ENCODE data around the gene SLC5A3. TPM values are rescaled to one million over a fixed set of nuclear protein-coding genes. Genes with fewer than 3 reads are reported as not detected.
A peak's percentile ranks its signal among the peaks of the same experiment; 100 is the strongest.

Gene SLC5A3
- total and polyA plus RNA-seq, 2 experiments from 2014 or later, result 6.2 to 32.7 TPM

GRCh38 chr21:34112316-34113033 lies 39.1 kb downstream of the SLC5A3 start (continued):
- TF ChIP-seq REST (IDR thresholded peaks at IDR 0.05; ENCODE audit: unreplicated experiment) (no peak), ZNF114 (CRISPR knock-in tag; IDR thresholded peaks at IDR 0.05) (no peak), ETS1 (IDR thresholded peaks at IDR 0.05) (no peak)

GRCh38 chr21:34113842-34114241 lies 40.5 kb downstream of the SLC5A3 start:
- no peaks in the 10 kb centered on the region; the same call in 1 of the 2 replicates for H3K9me2 ChIP-seq (ENCODE audit: insufficient read depth)
- peaks cover 92% of the 10 kb centered on the region for H3K79me2 ChIP-seq (replicated peaks; ENCODE audit: insufficient read depth)

More at GRCh38 chr21:34113842-34114241, 40.5 kb downstream of the SLC5A3 start:
- peak; percentile 72 for ATAC-seq
- no peaks in the 10 kb centered on the region for H3F3A ChIP-seq (replicated peaks; ENCODE audit: low read depth)
- peaks cover 50% of the 10 kb centered on the region for H3K4me1 Mint-ChIP-seq
- no peak overlapping the region for H3K27ac ChIP-seq (ENCODE audit: low read depth)
- no peaks in the 10 kb centered on the region for H3K27me3 Mint-ChIP-seq (ENCODE audit: insufficient read depth, low read depth, poor library complexity)
- H3K4me3 Mint-ChIP-seq, result no peak overlapping the region
- peak overlapping the region; percentile 24; the same call in 1 of the 2 replicates for H3K4me2 ChIP-seq
- no peak overlapping the region for H2AFZ ChIP-seq
- H3K36me3 ChIP-seq (ENCODE audit: insufficient read depth), result no peaks in the 10 kb centered on the region
- H3K4me3 ChIP-seq, result no peak overlapping the region
- peak; percentile 60 for DNase-seq (ENCODE audit: low spot score)
- peaks cover 31% of the 10 kb centered on the region for H3K4me1 ChIP-seq (ENCODE audit: insufficient read depth)
- H3K27me3 ChIP-seq (ENCODE audit: insufficient read depth), result no peaks in the 10 kb centered on the region
- 0 out of 2 replicates have a peak overlapping the region, but pooled peaks have one; percentile 16 for H3K27ac Mint-ChIP-seq
- H4K20me1 ChIP-seq (replicated peaks; ENCODE audit: insufficient read depth), result peaks cover 26% of the 10 kb centered on the region; the same call in 1 of the 2 replicates
- H3K9me3 Mint-ChIP-seq, result peaks cover 3% of the 10 kb centered on the region; the same call in 1 of the 3 replicates
- TF ChIP-seq ZNF331 (CRISPR knock-in tag; IDR thresholded peaks at IDR 0.05; ENCODE audit: low read depth) (no peak), EZH2phosphoT487 (IDR thresholded peaks at IDR 0.05; ENCODE audit: unreplicated experiment) (no peak), ZNF114 (CRISPR knock-in tag; IDR thresholded peaks at IDR 0.05) (no peak), REST (IDR thresholded peaks at IDR 0.05; ENCODE audit: unreplicated experiment) (no peak), CTCF (conservative IDR thresholded peaks at IDR 0.05; ENCODE audit: low read depth in 2 of 2) (no peak), STAT1 (IDR thresholded peaks at IDR 0.05; ENCODE audit: unreplicated experiment) (no peak)
- peaks cover 21% of the 10 kb centered on the region for H3K36me3 Mint-ChIP-seq (ENCODE audit: low read depth)

Measured in GM23338 (cell line).